HL-60 (cell line): ENCODE data around the gene SSH2.

ENCODE experiments used
- DNase-seq, 2 experiments: peaks; one replicate each; pipeline ENCODE4 v3.0.0-alpha.2; 2010 to 2020; ENCODE audit warnings: low read depth in 1 of 2, low spot score in 1 of 2
- H3K27ac ChIP-seq: fragments of 250-450 bp; sonication (Bioruptor Pico); replicated peaks from 2 replicates; pipeline ENCODE4 v1.5.1; 2020; ENCODE audit warnings: mild to moderate bottlenecking, moderate library complexity
- H3K27me3 ChIP-seq: fragments of 250-450 bp; sonication (Bioruptor Pico); 2 replicates; pipeline ENCODE4 v1.5.1; 2021; ENCODE audit warnings: mild to moderate bottlenecking, moderate library complexity; ENCODE audit not compliant: insufficient read depth, poor library complexity, severe bottlenecking
- H3K4me3 ChIP-seq: replicated peaks from 2 replicates; pipeline ENCODE4 v1.5.1; 2011; ENCODE audit warnings: mild to moderate bottlenecking, control low read depth, low read length; ENCODE audit not compliant: insufficient read depth
- CTCF ChIP-seq: IDR thresholded peaks from one replicate; pipeline ENCODE4 v1.5.1; 2011; ENCODE audit warnings: low read length, control low read depth, inconsistent platforms; ENCODE audit not compliant: insufficient read depth
- GABPA ChIP-seq: IDR thresholded peaks from 2 replicates; pipeline ENCODE4 v1.6.1; 2012; ENCODE audit warnings: low read depth
- POLR2AphosphoS5 ChIP-seq: IDR thresholded peaks from 2 replicates; pipeline ENCODE4 v1.6.1; 2012; ENCODE audit warnings: low read depth
- REST ChIP-seq: IDR thresholded peaks from 2 replicates; pipeline ENCODE4 v1.6.1; 2012; ENCODE audit warnings: low read depth; ENCODE audit not compliant: insufficient replicate concordance
- SPI1 ChIP-seq: IDR thresholded peaks from 2 replicates; pipeline ENCODE4 v1.6.1; 2012; ENCODE audit warnings: low read depth, mild to moderate bottlenecking, borderline replicate concordance

The SSH2 gene

GRCh38 chr17:29659155-29659554, 270.9 kb downstream of the SSH2 start:
- DNase-seq = no peak
- H3K27me3 ChIP-seq = no peaks in the 10 kb centered on the region
- no peak overlapping the region for H3K27ac ChIP-seq
- no peak for TF ChIP-seq POLR2AphosphoS5
- TF ChIP-seq REST = no peak
- TF ChIP-seq SPI1 = no peak
- no peak for TF ChIP-seq GABPA
- no peak for TF ChIP-seq CTCF
- no peak overlapping the region for H3K4me3 ChIP-seq

GRCh38 chr17:29655323-29655722, 274.7 kb downstream of the SSH2 start:
- Histone ChIP-seq H3K27me3 (no peaks in the 10 kb centered on the region), H3K27ac (no peak overlapping the region), H3K4me3 (no peak overlapping the region)
- TF ChIP-seq SPI1 (no peak), CTCF (no peak), GABPA (no peak), REST (no peak), POLR2AphosphoS5 (no peak)
- DNase-seq = no peak

GRCh38 chr17:29653995-29654714, 275.9 kb downstream of the SSH2 start:
- H3K27me3 ChIP-seq = no peaks in the 10 kb centered on the region
- TF ChIP-seq REST (no peak), POLR2AphosphoS5 (no peak), CTCF (no peak), GABPA (no peak), SPI1 (no peak)
- no peak for DNase-seq
- H3K27ac ChIP-seq = no peak overlapping the region
- no peak overlapping the region for H3K4me3 ChIP-seq
